HG02885 (cell line): Measurements from ENCODE around the gene TBC1D22A.

Source experiments
- ATAC-seq: cut with Tn5 transposase; IDR thresholded peaks from one replicate; pipeline ENCODE4 v1.9.1; 2021; ENCODE audit warnings: mild to moderate bottlenecking; ENCODE audit not compliant: unreplicated experiment, poor library complexity

TBC1D22A gene

GRCh38 chr22:46896166-46896565, 133.7 kb downstream of the TBC1D22A start:
- no peak for ATAC-seq

- ATAC-seq = no peak
These were observed 134.3 kb downstream of the TBC1D22A start for GRCh38 chr22:46896568-46897245.

- ATAC-seq = no peak
These were observed 134.8 kb downstream of the TBC1D22A start for GRCh38 chr22:46897246-46897623.

GRCh38 chr22:46900549-46900948, 138.1 kb downstream of the TBC1D22A start:
- ATAC-seq = no peak

DNA sequence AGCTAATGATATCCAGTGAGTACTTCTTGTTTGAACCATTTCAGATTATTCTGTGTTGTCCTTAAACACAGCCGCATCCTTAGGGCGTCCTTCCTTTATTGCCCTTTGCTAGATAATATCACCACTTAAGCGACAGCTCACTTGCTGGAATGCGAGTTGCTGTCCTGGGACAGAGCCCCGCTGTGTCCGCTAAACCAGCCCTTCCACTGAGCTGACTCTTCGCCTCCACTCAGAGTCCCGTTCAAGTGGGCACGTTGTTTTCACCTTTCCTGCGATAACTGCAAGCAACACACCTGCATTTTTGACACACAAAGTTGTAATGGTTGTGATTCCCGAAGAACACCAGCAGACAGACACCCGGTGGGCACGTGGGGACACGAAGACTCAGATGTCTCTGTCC, 140.0 kb downstream of the TBC1D22A start:
- ATAC-seq = no peak

DNA sequence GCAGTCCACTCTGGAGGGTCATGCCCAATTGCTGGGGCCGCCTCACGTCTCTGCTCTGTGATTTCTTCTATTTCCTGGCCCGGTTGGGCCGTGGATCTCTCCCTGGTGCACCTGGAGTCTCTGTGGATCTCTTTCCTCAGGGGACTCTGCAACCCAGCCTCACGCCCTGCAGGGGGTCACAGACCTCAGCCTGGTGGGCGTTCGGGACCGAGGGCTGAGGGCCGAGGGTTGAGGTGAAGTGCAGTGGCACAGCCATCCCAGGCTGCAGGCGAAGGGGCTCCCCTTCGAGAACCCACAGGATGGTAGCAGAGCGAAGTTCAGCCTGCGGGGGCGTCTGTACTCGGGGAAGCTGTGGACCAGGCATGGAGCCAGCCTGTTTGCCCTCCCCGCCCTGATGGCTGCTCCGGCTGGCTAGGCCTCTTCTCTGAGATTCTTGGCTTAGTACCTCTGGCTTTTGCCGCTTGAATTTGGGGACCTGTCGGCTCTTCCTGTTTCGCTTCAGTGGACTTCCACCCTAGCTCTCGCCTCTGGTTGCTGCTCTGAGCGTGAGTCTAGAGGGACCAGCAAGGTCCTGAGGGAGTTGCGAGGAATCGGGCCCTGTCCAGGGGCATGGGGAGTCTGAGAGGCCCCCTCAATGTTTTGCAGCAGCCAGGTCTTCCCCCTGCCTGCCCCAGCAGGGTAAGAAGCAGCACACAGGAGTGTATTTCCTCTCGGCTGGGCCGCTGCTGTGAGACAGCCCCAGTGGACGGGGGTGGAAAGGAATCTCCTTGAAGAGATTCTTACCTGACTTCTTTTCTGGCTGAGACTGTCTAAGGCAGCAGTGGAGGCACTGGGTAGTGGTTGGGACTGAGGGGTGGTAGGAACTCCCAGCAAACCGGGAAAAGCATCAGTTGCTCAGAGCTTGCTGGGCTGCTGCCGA, 140.8 kb downstream of the TBC1D22A start:
- no peak for ATAC-seq

- no peak for ATAC-seq
These were observed 143.0 kb downstream of the TBC1D22A start for GRCh38 chr22:46905415-46905814.

- ATAC-seq = no peak
These were observed 143.4 kb downstream of the TBC1D22A start for GRCh38 chr22:46905834-46906233.

DNA sequence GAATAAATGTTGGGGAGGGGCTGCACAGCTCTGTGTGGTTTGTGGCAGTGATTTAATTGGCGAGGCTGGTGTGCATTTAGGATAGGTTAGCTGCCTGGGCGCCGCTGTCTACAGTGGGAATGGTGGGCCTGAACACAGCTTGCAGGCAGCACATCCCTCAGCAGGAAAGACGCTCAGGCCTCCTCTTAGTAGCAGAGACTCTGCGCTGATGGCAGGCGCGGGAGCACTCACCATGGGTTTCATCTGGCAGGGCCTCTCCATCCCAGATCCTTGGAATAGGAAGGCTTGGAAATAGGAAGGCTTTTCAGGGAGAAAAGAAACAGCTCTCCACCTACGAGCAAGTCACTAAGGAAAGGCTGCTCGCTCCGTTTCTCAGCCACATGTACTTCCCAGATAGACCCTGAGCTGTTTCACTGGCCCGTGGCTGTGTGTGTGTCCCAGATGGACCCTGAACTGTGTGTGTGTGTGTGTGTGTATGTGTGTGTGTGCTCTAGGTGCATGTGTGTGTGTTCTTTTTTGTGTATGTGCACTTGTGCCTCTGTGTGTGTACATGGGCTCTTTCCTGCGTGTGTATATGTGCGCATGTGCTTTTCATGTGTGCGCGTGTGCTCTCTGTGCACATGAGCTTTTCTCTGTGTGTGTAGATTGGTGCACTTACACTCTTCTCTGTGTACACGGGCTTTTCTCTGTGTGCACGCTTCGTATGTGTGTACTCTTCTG, 144.0 kb downstream of the TBC1D22A start:
- no peak for ATAC-seq

DNA sequence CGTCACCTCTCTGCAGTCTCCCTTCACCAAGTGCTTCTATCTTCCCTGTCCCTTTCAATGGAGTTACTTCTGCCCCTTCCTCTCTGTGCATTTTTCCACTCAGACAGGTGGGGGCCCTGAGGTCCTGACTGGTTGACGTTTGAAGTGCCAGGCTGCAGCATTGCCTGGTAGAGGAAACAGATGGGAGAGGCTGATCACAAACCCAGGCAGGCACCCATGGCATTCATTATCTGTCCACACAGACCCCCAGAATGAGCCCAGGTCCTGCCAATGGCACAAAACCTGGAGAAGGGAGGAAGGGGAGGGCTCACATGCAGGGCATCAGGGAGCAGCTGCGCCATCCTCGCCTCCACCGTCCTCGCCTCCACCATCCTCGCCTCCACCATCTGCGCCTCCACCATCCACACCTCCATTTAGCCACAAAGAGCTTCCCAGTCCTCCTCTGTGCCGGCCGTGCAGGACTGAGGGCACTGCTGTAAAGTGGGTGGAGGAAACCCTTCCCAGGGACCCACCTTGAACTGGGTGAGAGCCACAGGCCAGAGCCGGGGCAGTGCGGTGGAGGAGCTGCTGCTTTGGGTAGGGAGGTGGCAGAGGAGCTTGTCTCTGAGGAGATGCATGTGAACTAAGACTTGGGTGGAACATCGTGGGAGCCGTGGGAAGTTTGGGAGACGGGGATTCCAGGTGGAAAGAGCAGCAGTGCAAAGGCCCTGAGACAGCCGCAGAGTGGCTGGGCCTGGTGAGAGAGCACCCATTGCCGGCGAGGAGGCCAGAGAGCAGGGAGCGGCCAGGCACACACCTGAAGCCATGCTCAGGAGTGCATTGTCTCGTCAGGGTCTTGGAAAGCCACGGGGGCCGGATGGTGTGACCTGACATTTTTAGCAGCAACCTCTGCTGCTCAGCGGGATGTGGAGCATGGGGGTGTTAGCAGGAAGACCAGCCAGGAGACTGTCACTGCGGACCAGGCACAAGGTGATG, 145.1 kb downstream of the TBC1D22A start:
- no peak for ATAC-seq

GRCh38 chr22:46908641-46909107, 146.2 kb downstream of the TBC1D22A start:
- no peak for ATAC-seq

DNA sequence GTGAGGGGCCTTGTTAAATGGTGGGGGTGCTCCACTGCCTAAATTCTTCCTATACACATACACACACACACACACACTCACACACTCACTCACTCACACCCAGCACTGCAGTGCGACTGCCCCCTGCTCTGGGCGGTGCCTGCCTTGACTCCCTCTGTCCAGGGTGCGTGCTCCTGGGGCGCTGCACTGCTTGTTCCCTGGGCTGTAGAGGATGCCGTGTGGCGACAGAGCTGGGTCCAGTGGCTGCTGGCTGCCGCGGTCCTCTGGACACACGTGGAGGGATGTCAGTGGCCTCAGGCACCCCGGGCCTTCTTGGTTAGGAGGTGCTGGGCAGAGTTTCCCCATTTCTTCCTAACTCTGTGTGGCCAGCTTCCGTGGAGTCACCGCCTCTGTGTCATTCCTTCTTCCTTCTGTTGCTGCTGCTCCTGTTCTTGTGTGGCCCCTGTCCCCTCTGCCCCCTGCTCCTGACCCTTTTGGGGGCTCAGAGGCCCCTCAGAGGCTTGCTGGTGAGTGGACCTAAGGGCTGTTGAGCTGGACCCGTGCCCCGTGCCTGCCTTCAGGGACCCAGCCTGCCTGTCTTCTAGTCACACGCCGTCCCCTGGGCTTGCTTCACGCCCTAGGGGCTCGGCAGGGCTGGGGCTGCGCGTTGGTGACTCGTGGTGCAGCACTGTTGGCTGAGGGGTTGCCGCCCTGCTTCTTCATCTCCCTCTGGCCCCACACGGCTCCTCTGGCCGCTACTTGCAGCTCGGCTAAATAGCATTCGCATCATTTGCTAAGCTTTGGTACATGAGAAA, 147.0 kb downstream of the TBC1D22A start:
- ATAC-seq = no peak

- ATAC-seq = no peak
These were observed 148.2 kb downstream of the TBC1D22A start for GRCh38 chr22:46910624-46911023.

DNA sequence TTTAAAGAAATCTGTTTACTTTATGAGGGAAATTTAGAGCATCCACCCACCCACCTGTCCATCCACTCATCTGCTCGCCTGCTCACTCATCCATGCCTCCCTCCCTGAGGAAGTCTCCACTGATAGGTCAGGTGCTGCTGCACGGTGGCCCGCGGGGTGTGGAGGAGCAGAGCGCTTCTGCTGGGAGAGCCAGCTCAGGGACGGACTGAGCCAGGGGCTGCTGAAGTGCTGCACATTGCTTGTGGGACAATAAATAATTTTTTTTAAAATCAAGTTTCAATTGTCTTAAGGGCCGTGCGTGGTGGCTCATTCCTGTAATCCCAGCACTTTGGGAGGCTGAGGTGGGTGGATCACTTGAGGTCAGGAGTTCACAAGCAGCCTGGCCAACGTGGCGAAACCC, 148.9 kb downstream of the TBC1D22A start:
- no peak for ATAC-seq

DNA sequence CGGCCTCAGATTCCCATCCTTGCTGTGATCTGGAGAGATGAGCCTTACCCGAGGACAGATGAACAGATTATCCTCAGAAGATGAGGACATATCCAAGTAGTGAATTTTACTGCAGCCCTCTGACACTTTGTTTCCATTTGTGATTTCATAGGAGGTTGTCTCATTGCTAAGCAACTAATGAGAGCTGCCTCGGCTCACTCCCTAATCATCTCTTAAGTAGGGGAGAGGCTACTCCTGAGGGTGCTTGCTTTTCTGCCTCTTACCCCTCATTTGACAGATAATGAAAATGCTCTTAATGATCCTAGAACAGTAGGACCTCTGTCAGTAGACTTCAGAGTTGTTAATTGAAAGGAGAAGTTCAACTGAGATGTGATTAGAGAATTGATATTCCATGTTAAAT, 150.9 kb downstream of the TBC1D22A start:
- no peak for ATAC-seq

GRCh38 chr22:46914481-46914880, 152.0 kb downstream of the TBC1D22A start:
- no peak for ATAC-seq

DNA sequence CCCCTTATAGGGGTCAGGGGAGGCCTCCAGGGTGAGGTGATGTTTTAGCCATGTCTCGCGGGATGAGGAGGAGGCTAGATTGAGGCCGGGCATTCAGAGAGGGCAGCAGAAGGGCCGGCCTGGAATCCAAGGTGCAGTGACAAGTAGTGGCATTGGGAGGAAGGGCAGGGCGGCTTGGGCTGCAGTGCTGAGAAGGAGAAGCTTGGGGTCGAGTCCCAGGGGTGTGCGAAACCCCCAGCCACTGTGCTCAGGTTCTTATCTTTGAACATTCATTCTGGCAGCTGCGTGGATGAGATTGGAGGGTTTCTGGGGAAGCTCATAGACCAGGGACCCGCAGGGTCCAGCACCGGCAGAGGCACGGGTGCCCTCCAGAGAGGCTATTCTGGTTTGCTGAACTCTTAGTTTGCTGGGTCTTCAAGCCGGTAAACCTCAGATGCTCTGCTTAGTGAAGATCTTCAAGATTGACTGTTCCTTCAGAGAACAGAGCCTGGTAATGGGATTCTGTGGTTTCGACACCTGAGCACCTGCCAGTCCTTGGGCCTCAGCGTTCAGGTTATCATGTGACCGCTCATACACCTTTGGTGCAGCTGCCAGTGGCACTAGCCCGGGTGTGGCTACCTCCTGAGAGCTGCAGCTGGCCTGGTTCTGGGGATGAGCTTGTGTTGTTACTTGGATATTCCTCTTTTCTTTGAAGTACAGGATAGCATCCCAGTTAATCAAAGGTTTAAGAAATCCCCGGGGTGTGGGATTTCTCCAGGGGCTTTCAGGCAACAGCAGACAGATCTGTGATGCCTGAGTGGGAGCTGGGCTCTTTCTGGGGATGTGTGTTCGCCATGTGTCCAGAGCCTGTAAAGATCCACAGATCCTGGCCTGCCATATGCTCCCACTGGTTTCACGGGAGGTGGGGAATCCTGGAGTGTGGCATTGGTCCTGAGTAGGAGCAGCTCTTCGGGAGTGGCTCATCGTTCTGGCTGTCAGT, 152.8 kb downstream of the TBC1D22A start:
- no peak for ATAC-seq
